Effector memory CD4-positive, alpha-beta T cell (primary cell): Measurements from ENCODE around the gene AIM2.

Experiments used
- DNase-seq, 3 donors: peaks; one replicate each; pipeline ENCODE4 v3.0.0-alpha.2; 2020
- H3K27ac ChIP-seq: 2 replicates; pipeline ENCODE4 v1.7.0; 2013; ENCODE audit warnings: mild to moderate bottlenecking, low read length, moderate library complexity; ENCODE audit not compliant: insufficient read depth, poor library complexity, severe bottlenecking
- H3K27me3 ChIP-seq: replicated peaks from 2 replicates; pipeline ENCODE4 v1.7.0; 2013; ENCODE audit warnings: mild to moderate bottlenecking, low read length; ENCODE audit not compliant: insufficient read depth, control insufficient read depth, poor library complexity, severe bottlenecking
- H3K36me3 ChIP-seq: 2 replicates; pipeline ENCODE4 v1.7.0; 2013; ENCODE audit warnings: mild to moderate bottlenecking, low read length, moderate library complexity; ENCODE audit not compliant: control insufficient read depth, insufficient read depth
- H3K4me1 ChIP-seq: 2 replicates; pipeline ENCODE4 v1.7.0; 2013; ENCODE audit warnings: low read length, mild to moderate bottlenecking; ENCODE audit not compliant: control insufficient read depth, insufficient read depth, poor library complexity, severe bottlenecking
- H3K4me3 ChIP-seq: 2 replicates; pipeline ENCODE4 v1.7.0; 2013; ENCODE audit warnings: low read length, low read depth, mild to moderate bottlenecking; ENCODE audit not compliant: insufficient read depth, poor library complexity, severe bottlenecking
- H3K9me3 ChIP-seq: 2 replicates; pipeline ENCODE4 v1.7.0; 2013; ENCODE audit warnings: mild to moderate bottlenecking, low read length, moderate library complexity; ENCODE audit not compliant: control insufficient read depth

The AIM2 gene

GRCh38 chr1:159092036-159092760, 15.6 kb upstream of the AIM2 start:
- no peak for DNase-seq
- no peak overlapping the region for H3K4me3 ChIP-seq

GRCh38 chr1:159091607-159092031, 15.1 kb upstream of the AIM2 start:
- Histone ChIP-seq H3K27me3 (no peaks in the 10 kb centered on the region), H3K9me3 (no peaks in the 10 kb centered on the region), H3K4me3 (no peak overlapping the region), H3K4me1 (peaks cover 4% of the 10 kb centered on the region), H3K27ac (no peak overlapping the region), H3K36me3 (no peaks in the 10 kb centered on the region)
- no peak for DNase-seq

More at GRCh38 chr1:159092036-159092760, 15.6 kb upstream of the AIM2 start:
- Histone ChIP-seq H3K27ac (no peak overlapping the region), H3K27me3 (no peaks in the 10 kb centered on the region), H3K9me3 (no peaks in the 10 kb centered on the region), H3K4me1 (peaks cover 4% of the 10 kb centered on the region), H3K36me3 (no peaks in the 10 kb centered on the region)

GRCh38 chr1:159091180-159091560, 14.6 kb upstream of the AIM2 start:
- Histone ChIP-seq H3K9me3 (no peaks in the 10 kb centered on the region), H3K4me1 (peaks cover 4% of the 10 kb centered on the region), H3K4me3 (no peak overlapping the region), H3K27me3 (no peaks in the 10 kb centered on the region), H3K36me3 (no peaks in the 10 kb centered on the region), H3K27ac (no peak overlapping the region)
- DNase-seq = no peak

GRCh38 chr1:159090286-159091179, 14.0 kb upstream of the AIM2 start:
- H3K4me1 ChIP-seq = peaks cover 4% of the 10 kb centered on the region
- no peaks in the 10 kb centered on the region for H3K27me3 ChIP-seq
- no peak overlapping the region for H3K4me3 ChIP-seq
- H3K9me3 ChIP-seq = no peaks in the 10 kb centered on the region
- no peak for DNase-seq
- no peaks in the 10 kb centered on the region for H3K36me3 ChIP-seq
- H3K27ac ChIP-seq = no peak overlapping the region

- Histone ChIP-seq H3K9me3 (no peaks in the 10 kb centered on the region), H3K27me3 (no peaks in the 10 kb centered on the region), H3K4me1 (peaks cover 4% of the 10 kb centered on the region), H3K27ac (no peak overlapping the region), H3K36me3 (no peaks in the 10 kb centered on the region), H3K4me3 (no peak overlapping the region)
- DNase-seq = no peak
Observed at GRCh38 chr1:159089184-159089791, 12.7 kb upstream of the AIM2 start.

GRCh38 chr1:159088546-159089183, 12.1 kb upstream of the AIM2 start:
- DNase-seq = no peak
- peaks cover 4% of the 10 kb centered on the region for H3K4me1 ChIP-seq
- H3K9me3 ChIP-seq = no peaks in the 10 kb centered on the region
- no peak overlapping the region for H3K27ac ChIP-seq
- H3K36me3 ChIP-seq = no peaks in the 10 kb centered on the region
- no peak overlapping the region for H3K4me3 ChIP-seq
- no peaks in the 10 kb centered on the region for H3K27me3 ChIP-seq

- Histone ChIP-seq H3K36me3 (no peaks in the 10 kb centered on the region), H3K27me3 (no peaks in the 10 kb centered on the region), H3K4me3 (no peak overlapping the region), H3K4me1 (peaks cover 4% of the 10 kb centered on the region), H3K9me3 (no peaks in the 10 kb centered on the region), H3K27ac (no peak overlapping the region)
- DNase-seq = no peak
Observed at GRCh38 chr1:159088050-159088449, 11.5 kb upstream of the AIM2 start.

GRCh38 chr1:159084867-159085266, 8.3 kb upstream of the AIM2 start:
- H3K4me1 ChIP-seq = no peaks in the 10 kb centered on the region
- H3K4me3 ChIP-seq = no peak overlapping the region
- no peaks in the 10 kb centered on the region for H3K27me3 ChIP-seq
- no peak overlapping the region for H3K27ac ChIP-seq
- no peaks in the 10 kb centered on the region for H3K9me3 ChIP-seq
- DNase-seq = no peak
- H3K36me3 ChIP-seq = no peaks in the 10 kb centered on the region

GRCh38 chr1:159084152-159084551, 7.6 kb upstream of the AIM2 start:
- H3K27me3 ChIP-seq = no peaks in the 10 kb centered on the region
- no peak overlapping the region for H3K4me3 ChIP-seq
- H3K4me1 ChIP-seq = no peaks in the 10 kb centered on the region
- H3K27ac ChIP-seq = no peak overlapping the region
- no peaks in the 10 kb centered on the region for H3K36me3 ChIP-seq
- no peaks in the 10 kb centered on the region for H3K9me3 ChIP-seq
- DNase-seq = no peak
